CD4-positive, alpha-beta T cell treated with Interleukin-15 for 1 hour (primary cell): ENCODE measurements around the gene SLC9A2.
A peak's percentile ranks its signal among the peaks of the same experiment; 100 is the strongest.

Experiments
- DNase-seq: peaks from one replicate; pipeline ENCODE4 v3.0.0-alpha.2; 2020

SLC9A2 gene

GRCh38 chr2:102619414-102620319 lies at the start of gene SLC9A2:
Gene SLC9A2 (plus strand): TSS chr2:102619553. CDS start chr2:102619849, 296 bp downstream.
- DNase-seq: no peak

GRCh38 chr2:102575888-102576287 lies 43.5 kb upstream of the SLC9A2 start:
- DNase-seq: no peak

- no peak for DNase-seq
Measured at GRCh38 chr2:102578376-102578775, 41.0 kb upstream of the SLC9A2 start.

- no peak for DNase-seq
Measured at GRCh38 chr2:102581911-102582310, 37.4 kb upstream of the SLC9A2 start.

- no peak for DNase-seq
Measured at GRCh38 chr2:102582845-102583244, 36.5 kb upstream of the SLC9A2 start.

- no peak for DNase-seq
Measured at GRCh38 chr2:102585847-102586404, 33.4 kb upstream of the SLC9A2 start.

- no peak for DNase-seq
Measured at GRCh38 chr2:102588213-102588939, 31.0 kb upstream of the SLC9A2 start.

- DNase-seq: no peak
Measured at GRCh38 chr2:102589444-102589843, 29.9 kb upstream of the SLC9A2 start.

- DNase-seq: no peak
Measured at GRCh38 chr2:102591491-102592045, 27.8 kb upstream of the SLC9A2 start.

GRCh38 chr2:102592601-102593000 lies 26.8 kb upstream of the SLC9A2 start:
- DNase-seq: no peak

- DNase-seq: no peak
Measured at GRCh38 chr2:102593516-102593915, 25.8 kb upstream of the SLC9A2 start.

- no peak for DNase-seq
Measured at GRCh38 chr2:102594445-102595016, 24.8 kb upstream of the SLC9A2 start.

GRCh38 chr2:102597788-102598187 lies 21.6 kb upstream of the SLC9A2 start:
- DNase-seq: no peak

- no peak for DNase-seq
Measured at GRCh38 chr2:102599486-102599885, 19.9 kb upstream of the SLC9A2 start.

- DNase-seq: no peak
Measured at GRCh38 chr2:102601730-102602129, 17.6 kb upstream of the SLC9A2 start.

- no peak for DNase-seq
Measured at GRCh38 chr2:102603904-102604303, 15.4 kb upstream of the SLC9A2 start.

GRCh38 chr2:102604769-102605168 lies 14.6 kb upstream of the SLC9A2 start:
- no peak for DNase-seq

GRCh38 chr2:102606353-102606752 lies 13.0 kb upstream of the SLC9A2 start:
- DNase-seq: no peak

GRCh38 chr2:102615620-102616436 lies 3.5 kb upstream of the SLC9A2 start:
- peak; percentile 35 for DNase-seq

- DNase-seq: no peak
Measured at GRCh38 chr2:102618452-102619413, 620 bp upstream of the SLC9A2 start.

- DNase-seq: no peak
Measured at GRCh38 chr2:102620332-102620731, 979 bp downstream of the SLC9A2 start.
